Lower leg skin (tissue), 3 donors: Measurements from ENCODE around the gene UQCRQ.

Experiments
- POLR2A ChIP-seq, 2 donors: fragments of 450-650 bp; IDR thresholded peaks; one replicate each; pipeline ENCODE4 v1.6.1; 2016 to 2017; ENCODE audit warnings: antibody characterized with exemption in 2 of 2, mild to moderate bottlenecking in 1 of 2, moderate library complexity in 1 of 2
- TF ChIP-seq, protein P1 (sequence below), 3 donors: fragments of 450-650 bp; IDR thresholded peaks; one replicate each; pipeline ENCODE4 v1.5.1; 2016; ENCODE audit warnings: antibody characterized with exemption in 3 of 3, mild to moderate bottlenecking in 3 of 3, moderate library complexity in 2 of 3

DNA sequence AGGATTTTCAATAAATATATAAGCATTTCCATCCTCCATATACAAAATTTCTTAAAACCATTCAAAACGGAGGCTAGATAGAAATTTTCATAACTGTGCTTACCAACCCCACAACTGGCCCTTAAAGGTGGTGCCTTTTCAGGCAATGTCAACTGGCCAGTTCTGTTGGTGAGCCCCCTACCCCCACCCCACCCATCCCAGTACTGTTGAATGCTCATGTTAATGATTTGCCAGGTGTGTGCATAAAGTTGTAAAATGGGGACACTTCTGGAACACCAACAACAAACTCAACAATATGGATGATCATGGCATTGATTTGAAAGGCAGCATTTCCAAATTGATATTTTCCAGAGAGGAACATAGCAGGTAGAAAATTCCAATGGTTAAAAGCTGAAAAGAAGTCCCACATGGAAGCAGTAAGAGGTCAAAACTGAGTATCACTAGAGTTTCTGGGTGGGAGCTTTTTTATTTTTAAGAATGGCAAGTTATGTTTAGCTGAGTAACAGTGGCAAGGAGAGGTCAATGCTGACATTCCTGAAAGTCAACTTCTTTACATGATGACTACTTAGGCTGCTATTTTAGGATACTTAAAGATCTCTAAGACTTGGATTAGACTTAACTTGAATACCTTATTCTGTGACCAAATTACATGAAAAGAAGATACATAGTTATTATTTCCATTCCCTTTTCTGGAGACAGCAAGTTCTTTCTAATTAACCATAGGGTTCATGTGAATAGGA is 9.7 kb downstream of the UQCRQ start:
- TF ChIP-seq, protein P1, sequence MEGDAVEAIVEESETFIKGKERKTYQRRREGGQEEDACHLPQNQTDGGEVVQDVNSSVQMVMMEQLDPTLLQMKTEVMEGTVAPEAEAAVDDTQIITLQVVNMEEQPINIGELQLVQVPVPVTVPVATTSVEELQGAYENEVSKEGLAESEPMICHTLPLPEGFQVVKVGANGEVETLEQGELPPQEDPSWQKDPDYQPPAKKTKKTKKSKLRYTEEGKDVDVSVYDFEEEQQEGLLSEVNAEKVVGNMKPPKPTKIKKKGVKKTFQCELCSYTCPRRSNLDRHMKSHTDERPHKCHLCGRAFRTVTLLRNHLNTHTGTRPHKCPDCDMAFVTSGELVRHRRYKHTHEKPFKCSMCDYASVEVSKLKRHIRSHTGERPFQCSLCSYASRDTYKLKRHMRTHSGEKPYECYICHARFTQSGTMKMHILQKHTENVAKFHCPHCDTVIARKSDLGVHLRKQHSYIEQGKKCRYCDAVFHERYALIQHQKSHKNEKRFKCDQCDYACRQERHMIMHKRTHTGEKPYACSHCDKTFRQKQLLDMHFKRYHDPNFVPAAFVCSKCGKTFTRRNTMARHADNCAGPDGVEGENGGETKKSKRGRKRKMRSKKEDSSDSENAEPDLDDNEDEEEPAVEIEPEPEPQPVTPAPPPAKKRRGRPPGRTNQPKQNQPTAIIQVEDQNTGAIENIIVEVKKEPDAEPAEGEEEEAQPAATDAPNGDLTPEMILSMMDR (IDR thresholded peaks at IDR 0.05), result no peak
- no peak for TF ChIP-seq POLR2A (IDR thresholded peaks at IDR 0.05)
